HG03432 (cell line): Measurements from ENCODE around the gene TCF3.
"Not testable (repeated sequence)": the region's sequence is repeated elsewhere in the genome, so short reads cannot be mapped to it uniquely, and the experiment has no call there.

Experiments
- ATAC-seq: cut with Tn5 transposase; IDR thresholded peaks from one replicate; pipeline ENCODE4 v1.9.1; 2021; ENCODE audit warnings: mild to moderate bottlenecking, moderate library complexity; ENCODE audit not compliant: unreplicated experiment

TCF3 gene

DNA sequence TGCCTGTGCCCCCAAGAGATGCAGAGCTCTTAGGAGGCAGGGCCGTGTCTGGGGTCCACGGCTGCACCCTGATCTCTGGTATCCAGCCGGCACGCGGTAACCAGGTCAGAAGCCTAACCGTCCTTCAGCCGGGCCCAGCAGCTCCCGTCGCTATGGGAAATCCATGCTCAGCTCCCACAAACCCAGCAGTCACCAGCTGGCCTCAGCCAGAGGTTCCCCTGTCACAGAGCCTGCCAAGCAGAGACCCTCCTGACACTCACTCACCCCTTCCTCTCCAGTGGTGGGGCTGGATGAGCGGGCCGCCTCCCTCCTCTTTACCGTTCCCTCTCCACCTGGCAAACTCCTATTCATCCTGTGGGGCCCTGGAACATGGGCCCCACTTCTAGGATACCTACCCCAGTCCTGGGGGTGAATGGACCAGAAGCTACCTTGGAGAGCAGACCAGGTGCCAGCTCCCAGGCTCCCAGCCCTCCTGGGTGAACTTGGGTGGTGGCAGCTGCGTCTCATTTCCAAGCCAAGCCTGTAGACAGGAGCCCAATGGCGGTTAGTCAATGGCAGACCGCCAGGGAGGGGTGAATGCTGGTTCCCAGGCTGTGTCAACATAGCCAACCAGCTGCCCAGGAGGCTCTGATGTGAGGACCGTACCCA is 21.4 kb upstream of the TCF3 start:
- ATAC-seq, result no peak

DNA sequence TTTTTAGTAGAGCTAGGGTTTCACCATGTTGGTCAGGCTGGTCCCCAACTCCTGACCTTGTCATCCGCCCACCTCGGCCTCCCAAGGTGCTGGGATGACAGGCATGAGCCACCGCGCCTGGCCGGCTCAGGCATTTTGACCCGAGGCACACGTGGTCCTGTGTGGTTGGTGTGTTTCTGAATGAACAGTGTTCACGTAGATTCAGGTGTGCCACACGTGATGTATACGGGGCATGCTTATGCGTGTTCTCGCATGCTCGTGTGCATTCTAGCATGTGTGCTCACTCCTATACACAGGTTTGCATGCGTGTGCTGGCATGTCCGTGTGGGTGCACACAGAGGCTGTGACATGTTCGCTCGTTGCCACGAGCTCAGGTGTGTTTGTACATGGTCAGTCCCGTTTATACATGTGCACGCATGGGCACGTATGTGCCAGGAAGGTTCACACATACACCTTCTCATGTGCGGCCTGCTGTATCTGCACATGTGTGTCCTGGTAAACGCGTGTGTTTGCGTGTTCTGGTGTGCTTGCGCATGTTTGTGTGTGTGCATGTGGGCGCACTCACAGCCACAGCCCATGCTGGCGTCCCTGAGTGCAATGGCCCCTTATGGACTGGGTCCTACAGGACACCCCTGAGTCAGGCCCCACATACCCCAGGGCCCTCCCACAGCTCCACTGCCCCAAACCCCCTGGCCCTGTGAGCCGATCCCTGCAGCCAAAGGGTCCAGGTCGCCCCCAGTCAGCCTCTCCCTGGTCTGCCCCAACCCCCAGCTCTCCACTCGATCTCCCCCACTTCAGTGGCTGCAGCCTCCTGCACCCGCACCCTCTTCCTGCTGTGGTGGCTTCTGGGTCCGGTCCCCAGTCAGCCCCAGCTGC is 20.6 kb upstream of the TCF3 start:
- no peak for ATAC-seq

DNA sequence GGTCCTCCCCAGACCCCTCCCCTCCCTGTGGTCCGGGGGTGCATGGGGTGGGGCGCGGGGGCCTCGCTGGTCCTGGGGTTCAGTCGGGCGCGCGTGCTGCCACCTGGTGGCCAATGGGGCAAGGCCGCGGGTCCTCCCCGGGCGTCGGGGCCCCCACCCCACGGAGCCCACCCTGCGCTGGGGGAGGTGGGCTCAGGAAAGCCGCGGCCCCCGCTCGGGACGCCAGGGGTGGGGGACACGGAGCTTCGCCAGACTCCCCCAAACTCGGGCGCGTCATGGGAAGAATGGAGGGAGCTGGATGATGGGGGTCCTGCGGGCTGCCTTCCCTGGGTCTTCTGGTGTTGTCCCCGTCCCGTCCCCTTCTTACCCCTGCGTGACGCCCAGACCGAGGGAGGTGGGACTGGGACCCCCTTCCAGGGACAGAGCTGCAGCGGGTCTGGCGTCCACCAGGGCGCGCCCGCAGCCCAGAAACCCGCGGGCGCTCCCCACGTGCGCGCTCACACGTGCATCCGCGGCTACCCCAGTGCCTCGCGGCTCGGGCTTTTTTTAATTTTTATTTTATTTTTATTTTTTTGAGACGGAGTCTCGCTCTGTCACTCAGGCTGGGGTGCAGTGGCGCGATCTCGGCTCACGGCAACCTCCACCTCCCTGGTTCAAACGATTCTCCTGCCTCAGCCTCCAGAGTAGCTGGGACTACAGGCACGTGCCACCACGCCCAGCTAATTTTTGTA is 19.8 kb upstream of the TCF3 start:
- ATAC-seq, result no peak

DNA sequence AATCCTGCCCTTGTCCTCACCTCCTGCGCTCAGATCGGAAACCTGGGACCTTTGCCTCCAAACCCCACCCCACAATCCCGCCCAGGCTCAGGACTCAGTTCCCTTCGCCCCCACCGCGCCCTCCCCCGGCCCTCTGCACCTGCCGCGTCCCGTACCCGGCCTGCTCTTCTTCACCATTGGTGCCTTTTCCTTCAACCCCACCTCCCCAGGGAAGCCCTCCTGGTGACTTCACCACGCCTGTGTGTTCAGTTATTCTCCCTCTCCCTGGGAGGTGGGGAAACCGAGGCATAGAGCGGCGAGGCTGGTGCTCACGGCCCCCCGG is 19.3 kb upstream of the TCF3 start:
- no peak for ATAC-seq

DNA sequence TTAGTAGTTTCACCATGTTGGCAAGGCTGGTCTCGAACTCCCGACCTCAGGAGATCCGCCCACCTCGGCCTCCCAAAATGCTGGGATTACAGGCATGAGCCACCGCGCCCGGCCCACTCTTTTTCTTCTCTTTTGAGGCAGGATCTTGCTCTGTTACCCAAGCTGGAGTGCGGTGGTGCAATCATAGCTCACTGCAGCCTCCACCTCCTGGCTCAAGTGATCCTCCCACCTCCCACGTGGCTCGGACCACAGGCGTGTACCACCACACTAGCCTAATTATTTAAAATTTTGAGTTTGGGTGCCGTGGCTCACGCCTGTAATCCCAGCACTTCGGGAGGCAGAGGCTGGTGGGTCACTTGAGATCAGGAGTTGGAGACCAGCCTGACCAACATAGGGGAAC is 18.3 kb upstream of the TCF3 start:
- ATAC-seq, result not testable (repeated sequence)

DNA sequence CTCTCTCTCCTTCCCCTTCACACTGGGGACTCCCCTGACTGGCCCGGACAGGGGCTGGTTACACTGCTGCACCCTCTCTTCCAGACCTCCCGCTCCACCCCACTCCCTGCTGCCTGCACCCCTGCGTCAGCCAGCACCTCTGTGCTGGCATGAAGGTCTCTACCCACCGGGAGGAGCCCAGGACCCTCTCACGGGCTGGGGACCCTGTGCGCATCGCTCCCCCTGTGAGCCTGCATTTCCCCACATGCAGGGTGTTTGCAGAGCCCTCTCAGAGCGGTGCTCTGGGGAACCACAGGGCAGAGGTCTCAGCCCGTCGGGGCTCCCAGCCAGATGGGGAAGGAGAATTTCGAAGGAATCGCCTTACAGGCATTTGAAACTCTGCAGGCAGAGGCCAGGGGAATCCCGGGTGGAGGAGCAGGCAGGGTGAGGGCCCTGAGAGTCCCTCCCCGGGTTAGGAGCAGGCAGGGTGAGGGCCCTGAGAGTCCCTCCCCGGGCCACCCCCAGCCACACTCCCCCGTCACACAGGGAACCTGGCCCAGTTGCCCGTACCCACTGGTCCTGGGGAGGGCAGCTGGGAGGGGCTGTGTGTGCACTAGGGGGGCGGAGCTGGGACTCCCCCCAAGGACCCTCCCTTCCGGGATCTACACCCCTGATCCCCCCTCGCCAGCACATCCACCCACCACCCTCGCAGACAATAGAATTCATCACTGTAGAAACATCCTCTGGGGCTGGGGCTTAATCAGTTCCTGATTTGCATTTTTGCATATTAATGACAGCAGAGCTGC is 16.3 kb upstream of the TCF3 start:
- no peak for ATAC-seq

DNA sequence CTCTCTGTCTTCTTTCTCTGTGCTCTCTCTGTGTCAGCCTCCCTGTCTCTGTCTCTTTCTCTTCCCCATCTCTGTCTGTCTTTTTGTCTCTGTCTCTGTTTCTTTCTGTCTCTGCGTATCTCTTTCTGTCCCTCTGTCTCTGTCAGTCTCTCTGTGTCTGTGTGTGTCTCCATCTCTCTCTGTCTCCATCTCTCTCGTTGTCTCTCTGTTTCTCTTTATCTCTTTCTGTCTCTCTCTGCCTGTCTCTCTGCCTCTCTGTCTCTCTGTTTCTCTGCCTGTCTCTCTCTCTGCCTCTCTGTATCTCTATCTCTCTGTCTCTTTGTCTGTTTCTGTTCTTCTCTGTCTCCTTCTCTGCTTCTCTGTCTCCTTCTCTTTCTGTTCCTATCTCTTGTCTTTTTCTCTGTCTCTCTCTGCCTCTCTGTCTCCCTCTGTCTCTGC is 15.7 kb upstream of the TCF3 start:
- no peak for ATAC-seq

DNA sequence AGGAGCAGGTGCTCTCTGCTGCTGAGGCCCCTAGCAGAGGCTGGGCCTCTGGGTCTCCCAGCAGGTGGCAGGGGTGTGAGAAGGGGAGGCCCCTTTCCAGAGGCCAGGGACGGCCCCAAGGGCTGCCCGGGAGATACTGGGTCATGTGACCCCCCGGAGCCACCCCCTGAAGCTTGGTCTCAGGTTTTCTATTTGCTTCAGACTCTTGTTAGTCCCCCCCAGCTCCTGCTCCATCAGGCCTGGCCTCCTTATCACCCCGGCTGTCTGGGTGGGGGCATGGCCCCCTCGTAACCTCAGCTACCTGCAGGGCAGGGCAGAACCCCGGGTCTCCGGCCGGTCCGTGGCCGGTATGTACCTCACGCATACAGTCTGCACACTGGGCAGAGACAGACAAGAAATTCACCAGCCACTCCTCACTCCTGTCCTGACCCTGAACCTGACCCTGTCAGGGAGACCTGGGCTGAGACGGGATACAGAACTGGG is 13.2 kb upstream of the TCF3 start:
- ATAC-seq, result no peak

DNA sequence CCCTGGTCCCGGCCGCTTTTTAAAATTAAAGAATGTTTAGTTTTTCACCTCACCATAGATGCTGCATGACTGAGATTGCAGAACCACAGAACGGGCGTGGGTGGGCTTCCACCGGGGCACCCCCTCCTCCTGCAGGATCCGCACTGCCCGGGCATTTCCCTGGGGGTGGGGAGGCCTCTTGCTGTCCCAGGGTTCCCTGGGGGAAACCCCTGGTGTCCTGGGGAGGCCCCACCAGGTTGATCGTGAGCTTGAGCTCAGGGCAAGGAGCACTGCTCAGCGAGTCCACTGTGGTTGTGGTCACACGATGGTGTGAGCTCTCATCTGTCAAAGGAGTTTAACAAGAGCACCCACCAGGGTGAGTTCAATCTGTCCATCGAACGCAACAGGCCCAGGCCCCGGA is 11.4 kb upstream of the TCF3 start:
- ATAC-seq, result no peak

DNA sequence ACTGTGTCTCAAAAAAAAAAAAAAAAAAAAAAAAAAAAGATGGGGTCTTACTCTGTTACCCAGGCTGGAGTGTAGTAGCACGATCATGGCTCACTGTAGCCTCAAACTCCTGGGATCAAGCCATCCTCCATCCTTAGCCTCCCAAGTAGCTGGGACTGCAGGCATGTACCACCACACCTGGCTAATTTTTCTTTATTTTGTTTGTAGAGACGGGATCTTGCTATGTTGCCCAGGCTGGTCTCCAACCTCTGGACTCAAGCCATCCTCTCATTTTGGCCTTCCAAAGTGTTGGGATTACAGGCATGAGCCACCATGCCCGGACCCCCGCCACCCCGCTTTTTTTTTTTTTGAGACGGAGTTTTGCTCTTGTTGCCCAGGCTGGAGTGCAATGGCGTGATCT is 10.8 kb upstream of the TCF3 start:
- not testable (repeated sequence) for ATAC-seq

DNA sequence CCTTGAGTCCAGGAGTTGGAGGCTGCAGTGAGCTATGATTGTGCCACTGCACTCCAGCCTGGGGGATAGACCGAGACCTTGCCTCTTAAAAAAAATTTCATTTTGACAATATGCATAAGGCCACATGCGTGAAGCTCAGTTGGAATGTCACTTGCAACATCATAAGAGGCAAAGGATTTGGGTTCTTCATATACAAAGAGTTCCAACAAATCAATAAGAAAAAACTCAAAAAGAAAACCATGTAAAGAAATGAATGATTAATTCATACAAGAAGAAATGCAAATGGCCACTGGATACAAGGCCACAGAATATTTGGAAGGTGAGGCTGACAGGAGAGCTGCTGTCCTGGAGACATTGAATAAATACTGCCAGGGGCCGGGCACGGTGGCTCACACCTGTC is 9.6 kb upstream of the TCF3 start:
- ATAC-seq, result no peak

DNA sequence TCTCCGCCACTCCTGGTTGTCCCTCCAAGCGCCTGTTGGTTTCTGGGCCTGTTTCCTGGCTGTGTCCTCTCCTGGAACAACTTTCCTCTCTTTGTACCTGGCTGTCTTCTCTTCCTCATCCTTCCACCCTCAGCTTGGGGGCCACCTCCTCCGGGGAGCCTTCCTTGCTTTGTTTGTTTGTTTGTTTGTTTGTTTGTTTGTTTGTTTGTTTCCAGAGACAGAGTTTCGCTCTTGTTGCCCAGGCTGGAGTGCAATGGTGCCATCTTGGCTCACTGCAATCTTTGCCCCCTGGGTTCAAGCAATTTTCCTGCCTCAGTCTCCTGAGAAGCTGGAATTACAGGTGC is 6.6 kb upstream of the TCF3 start:
- ATAC-seq, result no peak

DNA sequence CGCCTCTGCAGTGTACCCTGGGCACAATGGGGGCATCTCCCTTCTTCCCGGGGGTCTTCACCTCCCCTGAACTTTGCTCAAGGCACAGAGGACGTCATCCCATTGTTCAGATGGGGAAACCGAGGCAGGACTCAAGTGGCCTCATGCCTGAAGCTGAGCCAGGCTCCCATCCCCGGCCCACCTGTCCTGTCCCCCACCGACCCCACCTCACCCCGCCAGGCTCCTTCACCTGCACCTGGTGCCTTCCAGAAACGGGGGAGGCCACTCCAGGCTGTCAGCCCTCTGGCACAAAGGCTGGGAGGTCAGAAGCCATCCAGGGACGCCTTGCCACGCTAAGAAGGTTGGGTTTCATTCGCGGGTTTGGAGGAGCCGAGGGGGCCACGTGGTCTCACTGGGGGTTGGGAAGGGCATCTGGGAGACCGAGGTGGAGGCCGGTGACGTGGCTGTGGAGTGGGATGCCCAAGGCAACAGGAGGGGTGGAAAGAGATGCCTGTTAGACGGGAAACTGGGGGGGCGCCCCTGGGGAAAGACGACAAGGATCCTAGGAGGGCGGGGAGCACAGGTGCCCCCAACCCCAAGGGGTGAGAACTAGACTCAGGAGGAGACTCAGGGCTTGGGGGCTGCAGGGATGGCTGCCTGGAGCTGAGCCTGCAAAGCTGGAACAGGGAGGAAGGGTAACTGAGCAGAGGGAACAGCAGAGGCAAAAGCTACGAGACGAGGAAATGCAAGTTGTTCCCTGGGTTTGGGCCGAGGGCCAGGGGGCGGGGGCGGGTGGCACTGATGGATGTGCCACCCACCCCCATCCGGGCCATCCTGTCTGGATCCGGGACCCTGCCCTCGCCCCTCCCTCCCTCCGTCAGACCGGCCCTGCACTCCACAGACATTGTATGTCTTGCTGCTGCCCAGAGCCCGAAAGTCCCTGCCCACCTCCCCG is 6.0 kb upstream of the TCF3 start:
- no peak for ATAC-seq

DNA sequence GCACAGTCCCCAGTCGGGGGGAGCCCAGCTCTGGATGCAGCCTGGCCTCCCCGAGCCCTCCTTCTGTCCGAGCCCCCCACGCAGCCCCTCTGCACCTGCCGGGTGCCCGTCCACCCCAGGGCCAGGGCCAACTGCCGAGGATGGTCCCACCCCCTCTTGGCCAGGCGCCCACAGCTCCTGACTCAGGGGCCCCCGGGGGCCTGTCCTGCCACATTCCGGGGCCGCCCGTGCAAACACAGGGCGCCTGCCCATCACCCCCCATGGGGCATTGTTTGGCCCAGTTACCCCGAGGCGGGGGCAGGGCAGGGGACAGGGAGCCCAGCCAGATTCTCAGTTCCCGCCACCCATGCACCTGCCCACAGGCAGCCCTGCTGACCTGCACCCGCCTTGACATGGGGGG is 5.3 kb upstream of the TCF3 start:
- ATAC-seq, result no peak

DNA sequence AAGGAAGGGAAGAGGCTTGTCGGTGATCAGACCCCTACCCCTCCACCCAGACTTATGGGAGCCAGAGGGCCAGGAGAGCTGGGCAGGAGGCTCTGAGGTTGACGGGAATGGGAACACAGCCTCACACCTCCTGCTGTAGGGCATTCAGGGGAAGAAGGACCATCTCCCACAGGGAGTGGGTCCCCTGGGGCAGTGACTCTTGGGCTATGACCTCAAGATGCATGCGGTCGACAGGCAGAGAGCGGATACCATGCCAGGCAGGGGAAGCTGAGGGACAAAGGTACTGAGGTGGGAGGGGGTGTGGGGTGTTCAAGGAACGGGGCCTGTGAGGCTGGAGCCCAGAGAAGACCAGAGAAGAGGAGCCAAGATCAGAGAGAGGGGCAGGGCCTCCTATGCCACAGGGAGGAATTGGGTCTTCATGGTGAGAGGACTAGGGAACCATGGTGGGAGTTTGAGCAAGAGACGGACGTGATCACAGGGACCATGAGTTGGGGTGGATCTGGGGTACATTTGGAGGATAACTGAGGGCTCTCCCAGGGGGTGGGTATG is 4.6 kb upstream of the TCF3 start:
- no peak for ATAC-seq

DNA sequence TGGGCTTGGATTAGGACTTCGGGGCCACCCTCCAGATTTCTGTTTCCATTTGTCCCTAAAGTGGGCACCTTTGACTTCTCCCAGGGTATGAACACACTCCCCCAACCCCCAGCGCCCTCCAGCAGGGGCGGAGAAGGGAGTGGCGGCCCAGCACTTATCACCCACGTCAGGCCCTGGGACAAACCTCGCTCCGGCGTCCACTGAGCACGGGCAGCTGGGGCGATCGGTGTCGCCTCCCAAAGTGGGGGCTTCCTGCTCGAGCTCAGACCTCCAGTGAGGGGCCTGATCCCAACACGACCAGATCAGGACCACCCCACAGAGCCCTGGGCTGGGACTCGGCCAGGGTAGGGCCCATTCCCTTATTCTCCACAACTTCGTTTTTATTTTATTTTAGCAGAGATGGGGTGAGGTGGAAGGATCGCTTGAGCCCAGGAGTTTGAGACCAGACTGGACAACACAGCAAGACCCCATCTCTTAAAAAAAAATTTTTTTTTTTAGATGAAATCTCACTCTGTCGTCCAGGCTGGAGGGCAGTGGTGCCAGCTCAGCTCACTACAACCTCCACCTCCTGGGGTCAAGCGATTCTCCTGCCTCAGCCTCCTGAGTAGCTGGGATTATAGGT is 3.7 kb upstream of the TCF3 start:
- no peak for ATAC-seq

DNA sequence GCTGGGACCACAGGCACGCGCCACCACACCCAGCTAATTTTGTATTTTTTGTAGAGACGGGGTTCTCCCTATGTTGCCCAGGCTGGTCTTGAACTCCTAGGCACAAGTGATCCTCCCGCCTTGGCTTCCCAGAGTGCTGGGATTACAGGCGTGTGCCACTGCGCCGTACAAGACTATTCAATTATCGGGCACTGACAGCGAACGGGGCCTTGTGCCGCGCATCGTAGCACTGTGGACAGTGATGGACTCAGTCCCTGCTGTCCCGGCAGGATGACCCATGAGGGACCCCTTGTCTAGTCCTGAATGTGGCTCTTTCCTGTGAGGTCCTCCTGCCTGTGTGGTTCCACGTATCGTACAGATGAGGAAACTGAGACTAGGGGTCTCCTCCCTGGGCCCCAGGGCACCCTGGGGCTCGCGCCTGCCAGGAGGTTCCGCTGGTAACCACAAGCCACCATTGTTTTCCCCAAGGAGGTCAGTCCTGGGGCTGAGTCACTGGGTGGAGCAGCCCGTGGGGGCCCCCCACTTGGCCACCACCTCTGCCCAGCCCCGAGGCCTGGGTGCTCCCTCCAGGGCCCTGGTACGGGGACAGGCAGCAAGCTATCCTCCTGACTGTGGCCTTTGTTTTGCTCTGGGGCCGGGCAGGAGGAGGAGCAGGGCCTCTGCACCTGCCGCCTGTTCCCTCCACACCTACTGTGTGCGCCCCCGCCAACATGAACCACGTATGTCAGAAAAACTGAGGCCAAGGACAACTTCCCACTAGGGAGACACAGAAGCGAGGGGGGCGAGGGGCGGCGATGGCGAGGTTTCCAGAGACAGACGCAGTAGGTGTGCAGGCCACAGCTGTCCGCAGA is 2.9 kb upstream of the TCF3 start:
- no peak for ATAC-seq

DNA sequence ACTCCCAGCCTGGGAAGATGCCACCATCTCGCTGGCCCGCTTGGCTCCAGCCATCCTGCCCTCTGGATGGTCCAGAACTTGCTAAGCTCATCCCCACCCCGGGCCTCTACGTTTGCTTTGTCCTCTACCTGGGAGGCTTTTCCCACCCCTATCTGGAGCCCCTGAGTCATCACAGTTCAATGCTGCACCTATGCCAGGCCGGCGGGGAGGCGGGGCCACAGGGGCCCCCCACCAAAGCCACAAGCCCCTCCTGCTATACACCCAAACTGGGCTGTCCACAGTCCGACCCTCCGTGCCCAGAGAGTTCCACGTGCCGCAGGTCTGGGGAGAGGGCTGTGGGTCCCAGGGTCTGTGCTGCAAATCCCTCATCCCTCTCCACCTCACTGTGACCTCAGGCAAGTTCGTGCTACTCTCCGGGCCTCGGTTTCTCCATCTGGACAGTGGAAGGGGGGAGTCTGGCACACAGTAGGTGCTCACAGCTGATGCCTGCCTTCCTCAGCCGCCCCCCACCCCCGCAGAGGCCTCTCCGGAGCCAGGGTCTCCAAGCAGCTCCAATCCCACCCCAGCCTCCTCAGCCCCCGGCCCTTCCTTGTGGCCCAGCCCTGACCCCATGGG is 1.9 kb upstream of the TCF3 start:
- ATAC-seq, result no peak
